ENCODE data around the gene ARHGAP23.

Gene ARHGAP23

GRCh38 chr17:38533866-38534497 is 105.7 kb downstream of the ARHGAP23 start:
- TF ChIP-seq CREB1 (IDR thresholded peaks at IDR 0.05; ENCODE audit: low read depth): no peak

GRCh38 chr17:38534498-38534885 is 106.2 kb downstream of the ARHGAP23 start:
- TF ChIP-seq FOXM1 (IDR thresholded peaks at IDR 0.05; ENCODE audit: borderline replicate concordance, low read depth) (no peak), ZBTB7A (IDR thresholded peaks at IDR 0.05; ENCODE audit: low read depth) (no peak), REST (IDR thresholded peaks at IDR 0.05; ENCODE audit: low read depth) (no peak), TAF1 (IDR thresholded peaks at IDR 0.05; ENCODE audit: low read depth) (no peak), TEAD4 (IDR thresholded peaks at IDR 0.05) (no peak)

GRCh38 chr17:38535886-38536285 is 107.6 kb downstream of the ARHGAP23 start:
- TF ChIP-seq TCF12 (IDR thresholded peaks at IDR 0.05; ENCODE audit: low read depth): no peak
- TF ChIP-seq USF1 (IDR thresholded peaks at IDR 0.05): no peak
- TF ChIP-seq ZBTB7A (IDR thresholded peaks at IDR 0.05; ENCODE audit: low read depth): no peak
- no peak for TF ChIP-seq CREB1 (IDR thresholded peaks at IDR 0.05; ENCODE audit: low read depth)
- TF ChIP-seq RAD21 (IDR thresholded peaks at IDR 0.05; ENCODE audit: low read depth): no peak
- no peak for TF ChIP-seq NFIC (IDR thresholded peaks at IDR 0.05)
- no peak for TF ChIP-seq MAX (IDR thresholded peaks at IDR 0.05)
- TF ChIP-seq TAF1 (IDR thresholded peaks at IDR 0.05; ENCODE audit: low read depth): no peak

GRCh38 chr17:38536661-38537060 is 108.4 kb downstream of the ARHGAP23 start:
- TF ChIP-seq USF1 (IDR thresholded peaks at IDR 0.05) (no peak), TEAD4 (IDR thresholded peaks at IDR 0.05) (no peak), CREB1 (IDR thresholded peaks at IDR 0.05; ENCODE audit: low read depth) (no peak), RAD21 (IDR thresholded peaks at IDR 0.05; ENCODE audit: low read depth) (no peak), FOXM1 (IDR thresholded peaks at IDR 0.05; ENCODE audit: borderline replicate concordance, low read depth) (no peak), MAX (IDR thresholded peaks at IDR 0.05) (no peak), CEBPB (IDR thresholded peaks at IDR 0.05) (no peak), TCF12 (IDR thresholded peaks at IDR 0.05; ENCODE audit: low read depth) (no peak), YY1 (IDR thresholded peaks at IDR 0.05; ENCODE audit: low read depth) (no peak), EP300 (IDR thresholded peaks at IDR 0.05; ENCODE audit: borderline replicate concordance) (no peak), REST (IDR thresholded peaks at IDR 0.05; ENCODE audit: low read depth) (no peak), ZBTB7A (IDR thresholded peaks at IDR 0.05; ENCODE audit: low read depth) (no peak), NFIC (IDR thresholded peaks at IDR 0.05) (no peak), EGR1 (IDR thresholded peaks at IDR 0.05) (no peak), TAF1 (IDR thresholded peaks at IDR 0.05; ENCODE audit: low read depth) (no peak)

GRCh38 chr17:38538906-38539305 is 110.6 kb downstream of the ARHGAP23 start:
- no peak for TF ChIP-seq YY1 (IDR thresholded peaks at IDR 0.05; ENCODE audit: low read depth)
- no peak for TF ChIP-seq CREB1 (IDR thresholded peaks at IDR 0.05; ENCODE audit: low read depth)
- no peak for TF ChIP-seq MAX (IDR thresholded peaks at IDR 0.05)
- TF ChIP-seq TEAD4 (IDR thresholded peaks at IDR 0.05): no peak
- no peak for TF ChIP-seq TCF12 (IDR thresholded peaks at IDR 0.05; ENCODE audit: low read depth)
- no peak for TF ChIP-seq NFIC (IDR thresholded peaks at IDR 0.05)
- no peak for TF ChIP-seq RAD21 (IDR thresholded peaks at IDR 0.05; ENCODE audit: low read depth)
- TF ChIP-seq CEBPB (IDR thresholded peaks at IDR 0.05): no peak
- TF ChIP-seq REST (IDR thresholded peaks at IDR 0.05; ENCODE audit: low read depth): no peak
- TF ChIP-seq EP300 (IDR thresholded peaks at IDR 0.05; ENCODE audit: borderline replicate concordance): no peak
- TF ChIP-seq USF1 (IDR thresholded peaks at IDR 0.05): no peak
- TF ChIP-seq TAF1 (IDR thresholded peaks at IDR 0.05; ENCODE audit: low read depth): no peak
- no peak for TF ChIP-seq ZBTB7A (IDR thresholded peaks at IDR 0.05; ENCODE audit: low read depth)
- TF ChIP-seq FOXM1 (IDR thresholded peaks at IDR 0.05; ENCODE audit: borderline replicate concordance, low read depth): no peak
- no peak for TF ChIP-seq EGR1 (IDR thresholded peaks at IDR 0.05)
